Naive thymus-derived CD4-positive, alpha-beta T cell (primary cell): Measurements from ENCODE around the gene RBM42. TPM values are rescaled to one million over a fixed set of nuclear protein-coding genes. Genes with fewer than 3 reads are reported as not detected.

Source experiments
- ATAC-seq: fragments of 150-1000 bp; cut with Tn5 transposase; 2 replicates; pipeline ENCODE4 v1.10.0; 2021; ENCODE audit warnings: mild to moderate bottlenecking, moderate library complexity
- CTCF ChIA-PET: fragments of 350-600 bp; sonication (Branson Sonifier 250); formaldehyde crosslinking; loops from one replicate; lab custom pipeline; 2021; ENCODE audit warnings: antibody characterized with exemption; lab: Charles Lee
- POLR2A ChIA-PET: fragments of 350-600 bp; sonication (Branson Sonifier 250); formaldehyde crosslinking; loops from one replicate; lab custom pipeline; 2021; ENCODE audit warnings: antibody characterized with exemption, inconsistent platforms; lab: Charles Lee
- DNase-seq, 9 donors: peaks; one replicate each; pipeline versions ENCODE4 v3.0.0 to v3.0.0-alpha.2; 2020 to 2022; ENCODE audit warnings: mixed read lengths in 1 of 9
- H3K27ac ChIP-seq: one replicate; pipeline ENCODE4 v1.7.0; 2013; ENCODE audit warnings: mild to moderate bottlenecking, low read depth, low read length, moderate library complexity
- H3K27me3 ChIP-seq, 2 donors: one replicate each; pipeline ENCODE4 v1.7.0; 2013; ENCODE audit warnings: low read length in 2 of 2, mild to moderate bottlenecking in 2 of 2, moderate library complexity in 2 of 2; ENCODE audit not compliant: control insufficient read depth in 2 of 2, insufficient read depth in 2 of 2
- H3K36me3 ChIP-seq, 3 experiments: 1 replicate in 2 of 3; 2 replicates in 1 of 3; pipeline ENCODE4 v1.7.0; 2013; ENCODE audit warnings: low read length in 3 of 3, mild to moderate bottlenecking in 3 of 3, moderate library complexity in 1 of 3; ENCODE audit not compliant: insufficient read depth in 3 of 3, control insufficient read depth in 2 of 3
- H3K4me1 ChIP-seq, 2 donors: one replicate each; pipeline ENCODE4 v1.7.0; 2013; ENCODE audit warnings: low read length in 2 of 2, mild to moderate bottlenecking in 2 of 2, moderate library complexity in 1 of 2; ENCODE audit not compliant: control insufficient read depth in 2 of 2, insufficient read depth in 2 of 2
- H3K4me3 ChIP-seq: 2 replicates; pipeline ENCODE4 v1.7.0; 2013; ENCODE audit warnings: mild to moderate bottlenecking, low read length
- H3K9me3 ChIP-seq, 3 experiments: 1 replicate in 2 of 3; 2 replicates in 1 of 3; pipeline ENCODE4 v1.7.0; 2013; ENCODE audit warnings: low read length in 3 of 3; ENCODE audit not compliant: control insufficient read depth in 2 of 3
- H3K27ac Mint-ChIP-seq, 9 donors: one replicate each; pipeline ENCODE4 v1.8.0; 2020 to 2022; ENCODE audit warnings: mixed read lengths in 9 of 9, mild to moderate bottlenecking in 8 of 9, moderate library complexity in 5 of 9, inconsistent platforms in 2 of 9
- H3K27me3 Mint-ChIP-seq, 5 donors: one replicate each; pipeline ENCODE4 v1.8.0; 2021 to 2022; ENCODE audit warnings: mixed read lengths in 5 of 5, mild to moderate bottlenecking in 1 of 5
- H3K36me3 Mint-ChIP-seq, 5 donors: one replicate each; pipeline ENCODE4 v1.8.0; 2020 to 2022; ENCODE audit warnings: mixed read lengths in 5 of 5, mild to moderate bottlenecking in 3 of 5, inconsistent platforms in 1 of 5
- H3K4me1 Mint-ChIP-seq, 7 donors: one replicate each; pipeline ENCODE4 v1.8.0; 2020 to 2022; ENCODE audit warnings: mixed read lengths in 7 of 7, mild to moderate bottlenecking in 3 of 7, inconsistent platforms in 1 of 7
- H3K4me3 Mint-ChIP-seq, 10 donors: one replicate each; pipeline ENCODE4 v1.8.0; 2020 to 2022; ENCODE audit warnings: mild to moderate bottlenecking in 10 of 10, mixed read lengths in 10 of 10, moderate library complexity in 6 of 10, inconsistent platforms in 2 of 10
- H3K9me3 Mint-ChIP-seq, 11 donors: one replicate each; pipeline ENCODE4 v1.8.0; 2020 to 2022; ENCODE audit warnings: mixed read lengths in 11 of 11, mild to moderate bottlenecking in 4 of 11, inconsistent platforms in 1 of 11, moderate library complexity in 1 of 11
- intact Hi-C, 2 donors: fragments of 100-400 bp; cut with micrococcal nuclease; formaldehyde crosslinking; loops; one replicate each; pipeline ENCODE4 v1.15.1; 2023
- polyA plus RNA-seq, 2 donors: library from polyadenylated mRNA; unstranded; fragments of 300-500 nt; fragmentation: Illumina TruSeq; gene quantifications; one replicate each; pipeline ENCODE4 v1.2.3, GENCODE V29; 2021
- total RNA-seq, 6 experiments: library from RNA in 5 of 6; stranded (reverse) in 5 of 6; gene quantifications; 1 replicate in 5 of 6; 2 replicates in 1 of 6; pipeline ENCODE4 v1.2.3 and lab custom pipeline; 2021 to 2026

Gene RBM42
- total and polyA plus RNA-seq, 7 experiments from 2014 or later, result 39.0 to 98.2 (median 49.8) TPM

DNA sequence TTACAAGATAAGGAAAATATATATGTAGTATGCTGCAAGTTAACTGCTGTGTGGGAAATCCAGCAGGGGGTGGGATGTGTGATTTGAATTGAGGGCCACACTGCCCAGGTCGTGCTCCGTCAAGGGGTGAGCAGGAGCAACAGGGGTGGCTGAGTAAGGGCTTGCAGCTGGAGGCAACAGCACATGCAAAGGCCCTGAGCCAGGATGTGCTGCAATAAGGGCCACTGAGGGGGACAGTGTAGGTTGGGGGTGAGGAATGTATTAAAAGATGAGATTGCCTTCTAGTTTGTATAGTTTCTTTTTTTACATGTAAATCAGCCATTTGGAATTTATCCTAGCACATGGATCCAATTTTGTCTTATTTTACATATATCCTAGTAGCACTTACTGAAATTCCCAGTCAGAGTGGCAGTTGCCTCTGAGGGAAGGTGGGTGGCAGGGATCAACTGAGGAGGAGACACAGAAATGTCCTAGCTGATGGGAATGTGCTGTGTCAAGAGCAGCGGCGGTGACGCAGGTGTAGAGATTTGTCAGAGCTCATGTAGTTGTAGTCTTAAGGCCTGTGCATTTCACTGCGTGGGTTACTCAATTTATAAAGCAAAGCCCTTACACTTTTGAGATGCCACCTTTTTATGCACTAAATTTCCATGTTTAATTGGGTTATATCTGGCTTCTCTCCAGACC lies 5.4 kb upstream of the RBM42 start:
- Histone ChIP-seq H3K4me1 (peaks cover 0 to 7% of the 10 kb centered on the region in 2 donors), H3K27ac (no peak overlapping the region), H3K36me3 (peaks cover 0 to 16% (median 0%) of the 10 kb centered on the region in 3 experiments), H3K9me3 (no peaks in the 10 kb centered on the region), H3K4me3 (no peak overlapping the region), H3K27me3 (no peaks in the 10 kb centered on the region)
- Mint-ChIP-seq H3K27me3 (no peaks in the 10 kb centered on the region), H3K4me1 (peaks cover 2 to 12% (median 6%) of the 10 kb centered on the region in 7 donors), H3K36me3 (peaks cover 0 to 12% (median 0%) of the 10 kb centered on the region in 5 donors), H3K4me3 (no peak overlapping the region), H3K27ac (peak overlapping the region in 4 of 9 donors; percentile 8 to 68 (median 10)), H3K9me3 (peaks cover 0 to 1% (median 0%) of the 10 kb centered on the region in 11 donors)
- ChIA-PET POLR2A (no interaction called here), CTCF (no interaction called here)
- no peak for DNase-seq
- intact Hi-C loops, result no loop called here
- no peak for ATAC-seq

GRCh38 chr19:35628264-35628564 lies 622 bp upstream of the RBM42 start:
- DNase-seq, result no peak
- H3K4me3 Mint-ChIP-seq, result peak overlapping the region; percentile 91 to 100 (median 98)
- H3K27me3 ChIP-seq, result no peaks in the 10 kb centered on the region
- ChIA-PET CTCF (no interaction called here), POLR2A (interaction anchor here (0.9 to 1.2 kb wide), 4 partner anchors 15 to 116 kb away, joined by 3 to 5 read pairs (median 4); partner anchors contain the start of genes PSENEN and U2AF1L4)
- H3K9me3 Mint-ChIP-seq, result peaks cover 0 to 3% (median 0%) of the 10 kb centered on the region in 11 donors
- H3K4me1 Mint-ChIP-seq, result peaks cover 8 to 35% (median 22%) of the 10 kb centered on the region in 7 donors
- H3K27ac Mint-ChIP-seq, result peak overlapping the region; percentile 92 to 100 (median 99)
- ATAC-seq, result no peak
- H3K36me3 ChIP-seq, result peaks cover 15 to 35% (median 19%) of the 10 kb centered on the region in 3 experiments
- intact Hi-C loops, result loop anchor here (1.0 to 5.0 kb wide), 10 partner anchors 15 to 487 kb away; partner anchors contain the start of genes COX6B1 (in 2 of the 2), HAUS5 (in 2 of the 2), TMEM147 (in 2 of the 2) and KMT2B (in 1 of the 2)
- peaks cover 12 to 26% (median 14%) of the 10 kb centered on the region in 5 donors for H3K36me3 Mint-ChIP-seq
- H3K4me1 ChIP-seq, result peaks cover 6 to 15% of the 10 kb centered on the region in 2 donors
- H3K27me3 Mint-ChIP-seq, result no peaks in the 10 kb centered on the region
- peak overlapping the region; percentile 89 for H3K4me3 ChIP-seq
- no peaks in the 10 kb centered on the region for H3K9me3 ChIP-seq
- peak overlapping the region; percentile 89 for H3K27ac ChIP-seq

DNA sequence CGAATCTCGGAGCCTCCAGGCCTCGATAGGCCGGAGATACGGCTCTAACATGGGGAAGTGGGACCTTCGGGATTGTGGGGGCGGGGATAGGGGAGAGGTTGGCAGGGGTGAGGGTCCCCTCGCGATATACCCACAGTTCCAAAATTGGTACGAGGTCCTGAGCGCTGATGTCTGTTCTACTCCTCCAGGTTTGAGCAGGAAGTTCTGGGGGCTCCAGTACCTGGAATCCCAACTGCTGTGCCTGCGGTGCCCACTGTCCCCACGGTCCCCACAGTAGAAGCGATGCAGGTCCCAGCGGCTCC lies 447 bp downstream of the RBM42 start:
- H3K36me3 Mint-ChIP-seq, result peaks cover 14 to 34% (median 18%) of the 10 kb centered on the region in 5 donors
- Histone ChIP-seq H3K9me3 (no peaks in the 10 kb centered on the region), H3K27me3 (no peaks in the 10 kb centered on the region), H3K27ac (peak overlapping the region; percentile 89), H3K4me1 (peaks cover 6 to 15% of the 10 kb centered on the region in 2 donors), H3K4me3 (peak overlapping the region; percentile 89), H3K36me3 (peaks cover 15 to 46% (median 22%) of the 10 kb centered on the region in 3 experiments)
- CTCF ChIA-PET, result no interaction called here
- H3K9me3 Mint-ChIP-seq, result peaks cover 0 to 3% (median 0%) of the 10 kb centered on the region in 11 donors
- POLR2A ChIA-PET, result interaction anchor here (0.6 to 1.7 kb wide), 6 partner anchors 9 to 272 kb away, joined by 3 to 7 read pairs (median 4); partner anchors contain the start of gene HAUS5
- H3K4me1 Mint-ChIP-seq, result peaks cover 12 to 35% (median 25%) of the 10 kb centered on the region in 7 donors
- DNase-seq (no peak), ATAC-seq (no peak)
- H3K27me3 Mint-ChIP-seq, result no peaks in the 10 kb centered on the region
- H3K4me3 Mint-ChIP-seq, result peak overlapping the region; percentile 91 to 100 (median 98)
- peak overlapping the region; percentile 92 to 100 (median 99) for H3K27ac Mint-ChIP-seq
- intact Hi-C loops, result loop anchor here (2.0 to 5.0 kb wide), 2 partner anchors 88 to 488 kb away; partner anchors contain the start of gene KMT2B (in 1 of the 2)

- Histone ChIP-seq H3K36me3 (peaks cover 15 to 85% (median 22%) of the 10 kb centered on the region in 3 experiments), H3K4me3 (no peak overlapping the region), H3K4me1 (peaks cover 6 to 8% of the 10 kb centered on the region in 2 donors), H3K9me3 (no peaks in the 10 kb centered on the region), H3K27me3 (no peaks in the 10 kb centered on the region), H3K27ac (no peak overlapping the region)
- Mint-ChIP-seq H3K4me3 (no peak overlapping the region), H3K9me3 (peaks cover 0 to 1% (median 0%) of the 10 kb centered on the region in 11 donors), H3K27ac (no peak overlapping the region), H3K4me1 (peaks cover 8 to 25% (median 15%) of the 10 kb centered on the region in 7 donors), H3K36me3 (peaks cover 24 to 57% (median 26%) of the 10 kb centered on the region in 5 donors), H3K27me3 (no peaks in the 10 kb centered on the region)
- CTCF ChIA-PET, result interaction anchor here (0.7 kb wide), 1 partner anchor 14 kb away, joined by 3 read pairs; the partner anchor contains the start of gene COX6B1
- POLR2A ChIA-PET, result interaction anchor here (0.8 kb wide), 1 partner anchor 14 kb away, joined by 3 read pairs; the partner anchor contains the start of gene COX6B1
- intact Hi-C loops, result no loop called here
- ATAC-seq (no peak), DNase-seq (no peak)
These were observed 5.0 kb downstream of the RBM42 start for GRCh38 chr19:35633727-35634440.

GRCh38 chr19:35636651-35637050 lies 7.8 kb downstream of the RBM42 start:
- peaks cover 5 to 66% (median 15%) of the 10 kb centered on the region in 3 experiments for H3K36me3 ChIP-seq
- H3K27me3 Mint-ChIP-seq, result no peaks in the 10 kb centered on the region
- no peaks in the 10 kb centered on the region for H3K27me3 ChIP-seq
- intact Hi-C loops, result no loop called here
- ATAC-seq (no peak), DNase-seq (no peak)
- H3K9me3 Mint-ChIP-seq, result no peaks in the 10 kb centered on the region
- no peak overlapping the region for H3K4me3 Mint-ChIP-seq
- H3K27ac ChIP-seq, result no peak overlapping the region
- no peak overlapping the region for H3K27ac Mint-ChIP-seq
- peaks cover 4 to 6% of the 10 kb centered on the region in 2 donors for H3K4me1 ChIP-seq
- CTCF ChIA-PET, result no interaction called here
- H3K36me3 Mint-ChIP-seq, result peaks cover 16 to 43% (median 21%) of the 10 kb centered on the region in 5 donors
- H3K9me3 ChIP-seq, result no peaks in the 10 kb centered on the region
- POLR2A ChIA-PET, result no interaction called here
- no peak overlapping the region for H3K4me3 ChIP-seq
- peaks cover 7 to 17% (median 11%) of the 10 kb centered on the region in 7 donors for H3K4me1 Mint-ChIP-seq

DNA sequence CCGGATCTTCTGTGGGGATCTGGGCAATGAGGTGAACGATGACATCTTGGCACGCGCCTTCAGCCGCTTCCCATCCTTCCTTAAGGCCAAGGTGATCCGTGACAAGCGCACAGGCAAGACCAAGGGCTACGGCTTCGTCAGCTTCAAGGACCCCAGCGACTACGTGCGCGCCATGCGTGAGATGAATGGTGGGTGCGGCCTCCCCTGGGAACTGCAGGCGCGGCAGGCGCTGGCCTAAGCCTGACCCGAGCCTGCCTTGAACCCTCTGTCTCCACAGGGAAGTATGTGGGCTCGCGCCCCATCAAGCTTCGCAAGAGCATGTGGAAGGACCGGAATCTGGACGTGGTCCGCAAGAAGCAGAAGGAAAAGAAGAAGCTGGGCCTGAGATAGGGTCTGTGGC lies 8.3 kb downstream of the RBM42 start:
- Mint-ChIP-seq H3K4me3 (no peak overlapping the region), H3K36me3 (peaks cover 11 to 38% (median 16%) of the 10 kb centered on the region in 5 donors), H3K9me3 (no peaks in the 10 kb centered on the region), H3K27me3 (no peaks in the 10 kb centered on the region), H3K27ac (peak overlapping the region in 1 of 9 donors; percentile 14), H3K4me1 (peaks cover 7 to 14% (median 9%) of the 10 kb centered on the region in 7 donors)
- ChIA-PET CTCF (no interaction called here), POLR2A (no interaction called here)
- H3K4me1 ChIP-seq, result peaks cover 8 to 11% of the 10 kb centered on the region in 2 donors
- H3K27me3 ChIP-seq, result no peaks in the 10 kb centered on the region
- H3K36me3 ChIP-seq, result peaks cover 0 to 61% (median 10%) of the 10 kb centered on the region in 3 experiments
- ATAC-seq (no peak), DNase-seq (no peak)
- H3K9me3 ChIP-seq, result no peaks in the 10 kb centered on the region
- H3K4me3 ChIP-seq, result no peak overlapping the region
- H3K27ac ChIP-seq, result no peak overlapping the region
- intact Hi-C loops, result no loop called here
